PC-3 (cell line): ENCODE measurements around the gene C8B.

ENCODE experiments used
- EZH2 ChIP-seq: fragments of 300-600 bp; sonication (generic); IDR thresholded peaks from one replicate; pipeline ENCODE4 v1.6.1; 2017; ENCODE audit warnings: antibody characterized with exemption, mild to moderate bottlenecking, low read length; ENCODE audit not compliant: unreplicated experiment
- EZH2phosphoT487 ChIP-seq: fragments of 300-600 bp; sonication (generic); IDR thresholded peaks from 2 replicates; pipeline ENCODE4 v1.6.1; 2018; ENCODE audit warnings: mild to moderate bottlenecking, antibody characterized with exemption, low read length, borderline replicate concordance
- TF ChIP-seq, protein P1 (sequence below): fragments of 300-600 bp; sonication (generic); conservative IDR thresholded peaks from 2 replicates; pipeline ENCODE4 v1.5.1; 2017; ENCODE audit warnings: antibody characterized with exemption, low read depth, mild to moderate bottlenecking, low read length

DNA sequence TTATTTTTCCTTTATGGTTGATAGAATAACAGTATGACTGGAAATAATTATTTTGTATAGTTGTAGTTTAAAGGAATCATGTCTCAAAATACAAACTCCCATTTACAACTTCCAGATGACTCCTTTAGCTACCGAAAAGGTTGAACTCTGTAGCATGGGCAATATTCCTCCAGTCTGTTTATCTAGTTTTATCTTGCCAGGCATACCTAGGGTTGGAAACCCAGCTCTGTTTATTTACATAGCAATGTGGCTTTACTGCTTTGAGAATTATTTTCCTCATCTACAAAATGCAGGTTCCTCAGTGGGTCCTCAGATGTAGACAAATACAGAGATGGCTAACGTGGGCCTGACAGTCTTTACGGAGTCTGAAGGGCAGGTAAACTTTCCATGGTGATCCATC lies 60.1 kb downstream of the C8B start:
- TF ChIP-seq, protein P1, sequence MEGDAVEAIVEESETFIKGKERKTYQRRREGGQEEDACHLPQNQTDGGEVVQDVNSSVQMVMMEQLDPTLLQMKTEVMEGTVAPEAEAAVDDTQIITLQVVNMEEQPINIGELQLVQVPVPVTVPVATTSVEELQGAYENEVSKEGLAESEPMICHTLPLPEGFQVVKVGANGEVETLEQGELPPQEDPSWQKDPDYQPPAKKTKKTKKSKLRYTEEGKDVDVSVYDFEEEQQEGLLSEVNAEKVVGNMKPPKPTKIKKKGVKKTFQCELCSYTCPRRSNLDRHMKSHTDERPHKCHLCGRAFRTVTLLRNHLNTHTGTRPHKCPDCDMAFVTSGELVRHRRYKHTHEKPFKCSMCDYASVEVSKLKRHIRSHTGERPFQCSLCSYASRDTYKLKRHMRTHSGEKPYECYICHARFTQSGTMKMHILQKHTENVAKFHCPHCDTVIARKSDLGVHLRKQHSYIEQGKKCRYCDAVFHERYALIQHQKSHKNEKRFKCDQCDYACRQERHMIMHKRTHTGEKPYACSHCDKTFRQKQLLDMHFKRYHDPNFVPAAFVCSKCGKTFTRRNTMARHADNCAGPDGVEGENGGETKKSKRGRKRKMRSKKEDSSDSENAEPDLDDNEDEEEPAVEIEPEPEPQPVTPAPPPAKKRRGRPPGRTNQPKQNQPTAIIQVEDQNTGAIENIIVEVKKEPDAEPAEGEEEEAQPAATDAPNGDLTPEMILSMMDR, result no peak
- no peak for TF ChIP-seq EZH2
- no peak for TF ChIP-seq EZH2phosphoT487
